GM19468 (cell line): ENCODE data around the gene ZFR2.
"Not testable (repeated sequence)": the region's sequence is repeated elsewhere in the genome, so short reads cannot be mapped to it uniquely, and the experiment has no call there.

Experiments
- ATAC-seq: cut with Tn5 transposase; IDR thresholded peaks from one replicate; pipeline ENCODE4 v1.9.1; 2021; ENCODE audit warnings: mild to moderate bottlenecking, moderate library complexity, moderate number of reproducible peaks; ENCODE audit not compliant: unreplicated experiment; ENCODE audit errors: extremely low read depth

Gene ZFR2

GRCh38 chr19:3775831-3776230, 93.0 kb downstream of the ZFR2 start:
- ATAC-seq = no peak

DNA sequence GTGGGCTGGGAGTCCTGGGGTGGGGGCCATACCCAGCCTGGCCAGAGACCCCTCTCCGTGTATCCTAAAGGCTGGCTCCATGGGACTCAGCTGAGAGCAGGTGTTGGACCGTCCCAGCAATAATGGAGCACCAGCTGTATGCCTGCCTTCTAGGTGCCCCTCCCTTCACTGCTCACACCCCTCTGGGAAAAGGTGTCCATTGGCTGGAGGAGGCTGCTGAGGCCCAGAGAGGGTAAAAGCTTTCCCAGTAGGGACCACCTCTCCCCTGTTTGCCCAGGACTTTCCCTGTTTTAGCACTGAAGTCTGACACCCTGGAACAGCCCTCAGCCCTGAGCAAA, 93.5 kb downstream of the ZFR2 start:
- no peak for ATAC-seq

GRCh38 chr19:3774621-3775373, 94.0 kb downstream of the ZFR2 start:
- ATAC-seq = no peak

GRCh38 chr19:3773814-3774515, 94.9 kb downstream of the ZFR2 start:
- ATAC-seq = no peak

- no peak for ATAC-seq
These were observed 96.9 kb downstream of the ZFR2 start, which contains the start of gene RAX2 for GRCh38 chr19:3771906-3772455. RAX2 (minus strand) TSS chr19:3772228; CDS start chr19:3771742, 486 bp downstream.

- ATAC-seq = no peak
These were observed 97.6 kb downstream of the ZFR2 start for GRCh38 chr19:3771000-3771905.

- ATAC-seq = no peak
These were observed 98.5 kb downstream of the ZFR2 start for GRCh38 chr19:3770136-3770999.

DNA sequence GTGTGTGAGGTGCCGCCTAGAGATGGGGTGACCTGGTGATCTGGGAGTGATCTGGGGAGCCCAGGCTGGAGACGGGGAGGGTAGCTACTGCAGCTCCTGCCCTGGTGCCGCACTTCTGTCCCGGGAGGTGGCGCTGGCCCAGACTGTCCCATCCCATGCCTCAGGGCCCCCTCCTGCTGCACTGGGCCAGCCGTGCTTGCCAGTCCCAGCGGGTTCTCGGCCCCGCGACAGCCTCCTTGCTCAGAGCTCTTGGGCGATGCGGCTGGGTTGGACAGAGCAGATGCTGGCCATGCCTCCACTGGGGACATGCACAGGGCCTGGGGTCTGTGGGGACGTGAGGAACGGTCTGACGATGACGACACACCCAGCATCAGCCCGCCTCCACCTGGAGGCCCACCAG, 99.3 kb downstream of the ZFR2 start:
- no peak for ATAC-seq

DNA sequence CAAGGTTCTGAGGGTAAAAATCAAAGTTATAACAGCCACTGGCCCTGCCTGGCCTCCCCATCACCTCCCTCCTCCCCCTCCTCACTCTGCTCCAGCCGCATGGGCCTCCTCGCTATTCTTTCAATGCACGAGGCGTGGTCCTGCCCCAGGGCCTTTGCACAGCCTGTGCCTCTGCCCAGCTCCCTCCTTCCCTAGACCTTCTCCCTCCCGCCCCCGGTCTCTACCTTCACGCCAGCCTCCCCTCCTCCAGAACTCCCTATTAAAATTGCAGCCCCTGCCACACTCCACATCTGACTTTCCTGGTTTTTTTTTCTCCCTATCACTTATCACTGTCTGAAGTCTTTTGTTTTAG, 100.1 kb downstream of the ZFR2 start:
- ATAC-seq = no peak

DNA sequence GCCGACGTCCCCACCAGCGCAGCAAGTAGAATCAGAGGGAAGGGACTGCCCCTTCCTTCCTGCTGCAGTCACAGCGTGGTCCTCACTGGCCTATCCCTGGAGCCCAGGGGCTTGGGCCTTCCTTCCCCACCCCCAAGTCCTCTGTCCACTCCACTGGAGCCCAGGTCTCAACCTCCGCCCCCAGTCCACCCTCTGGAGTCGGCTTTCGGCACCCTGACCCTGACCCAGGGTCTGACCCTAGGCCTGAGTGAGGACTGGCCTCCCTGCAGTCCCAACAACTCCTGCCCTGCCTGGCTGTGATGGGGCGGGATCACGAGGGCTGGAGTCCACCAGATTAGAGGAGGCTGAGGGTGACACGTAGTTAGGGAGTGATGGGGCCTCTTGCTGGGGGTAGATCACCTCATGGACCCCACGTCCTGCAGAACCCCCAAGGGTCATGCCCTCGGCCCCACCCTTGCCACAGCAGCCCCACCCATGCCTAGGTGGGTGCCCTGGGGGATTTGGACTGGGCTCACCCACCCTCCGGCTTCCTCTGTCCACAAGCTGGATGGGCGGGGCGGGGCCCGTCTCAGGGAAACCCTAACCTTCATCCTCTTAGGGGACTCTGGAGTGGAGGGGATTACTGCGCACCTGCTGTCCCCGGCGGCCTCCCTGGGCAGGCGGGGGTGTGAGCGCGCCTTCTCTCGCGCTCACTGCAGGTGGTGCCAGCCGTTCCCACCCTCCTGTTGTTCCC, 100.7 kb downstream of the ZFR2 start:
- no peak for ATAC-seq

DNA sequence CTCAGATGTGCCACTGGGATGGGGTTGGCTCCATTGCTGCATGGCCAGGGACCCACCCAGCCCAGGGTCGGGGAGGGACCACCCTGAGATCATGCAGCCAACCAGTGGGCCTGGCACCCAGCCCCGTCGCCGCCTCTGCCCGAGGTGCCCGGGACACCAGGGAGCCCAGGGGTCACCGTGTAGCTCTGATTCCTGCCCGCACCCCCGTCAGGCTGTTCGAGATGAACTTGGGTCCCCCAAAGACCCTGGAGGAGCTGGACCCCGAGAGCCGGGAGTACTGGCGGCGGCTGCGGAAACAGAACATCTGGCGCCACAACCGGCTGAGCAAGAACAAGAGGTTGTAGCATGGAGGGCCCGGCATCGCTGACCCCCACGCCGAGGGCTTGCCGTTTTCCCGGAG, 101.8 kb downstream of the ZFR2 start:
- no peak for ATAC-seq

- no peak for ATAC-seq
These were observed 102.3 kb downstream of the ZFR2 start for GRCh38 chr19:3766520-3766919.

DNA sequence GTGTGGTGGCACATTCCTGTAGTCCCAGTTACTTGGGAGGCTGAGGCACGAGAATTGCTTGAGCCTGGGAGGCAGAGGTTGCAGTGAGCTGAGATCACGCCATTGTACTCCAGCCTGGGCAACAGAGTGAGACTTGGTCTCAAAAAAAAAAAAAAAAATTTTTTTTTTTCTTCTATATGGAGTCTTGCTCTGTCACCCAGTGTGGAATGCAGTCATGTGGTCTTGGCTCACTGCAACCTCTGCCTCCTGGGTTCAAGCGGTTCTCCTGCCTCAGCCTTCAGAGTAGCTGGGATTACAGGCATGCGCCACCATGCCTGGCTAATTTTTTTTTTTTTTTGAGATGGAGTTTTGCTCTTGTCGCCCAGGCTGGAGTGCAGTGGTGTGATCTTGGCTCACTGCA, 103.1 kb downstream of the ZFR2 start:
- ATAC-seq = not testable (repeated sequence)

GRCh38 chr19:3765121-3765520, 103.7 kb downstream of the ZFR2 start:
- no peak for ATAC-seq

- peak; percentile 67 for ATAC-seq
These were observed 106.1 kb downstream of the ZFR2 start, which contains the start of gene MRPL54 for GRCh38 chr19:3762501-3763459. MRPL54 (plus strand) TSS chr19:3762682; CDS start chr19:3762701, 19 bp downstream.

DNA sequence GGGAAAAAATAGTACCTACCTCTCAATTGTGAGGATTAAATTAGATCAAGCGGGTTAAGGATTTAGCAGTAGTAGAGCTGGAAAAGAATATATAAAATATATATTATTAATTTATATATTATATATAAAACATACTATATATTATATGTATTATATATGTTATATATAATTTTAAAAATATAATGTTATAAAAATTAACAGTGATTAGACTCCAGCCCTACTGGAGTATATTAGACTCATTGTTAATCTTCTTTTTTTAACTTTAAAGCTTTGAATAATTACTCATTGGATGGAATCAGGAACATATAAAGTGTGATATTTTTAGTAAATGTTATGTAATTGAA, 106.7 kb downstream of the ZFR2 start:
- ATAC-seq = no peak

GRCh38 chr19:3761382-3762129, 107.3 kb downstream of the ZFR2 start, which contains the start of gene APBA3:
APBA3 (minus strand) TSS chr19:3761692; CDS start chr19:3760264, 1,428 bp downstream.
- ATAC-seq = peak; percentile 36
